Cardiac fibroblast (primary cell): Measurements from ENCODE around the gene SPATA25.
A peak's percentile ranks its signal among the peaks of the same experiment; 100 is the strongest.

Experiments used
- DNase-seq, 2 donors: peaks; one replicate each; pipeline versions ENCODE4 v3.0.0 to v3.0.0-alpha.2; 2010; ENCODE audit warnings: low read depth in 2 of 2
- H3K4me3 ChIP-seq, 2 donors: replicated peaks in 1 of 2; 1 replicate in 1 of 2; 2 replicates in 1 of 2; pipeline ENCODE4 v1.5.1; 2011; ENCODE audit warnings: low read depth in 2 of 2, low read length in 2 of 2, mild to moderate bottlenecking in 2 of 2, moderate library complexity in 1 of 2
- TF ChIP-seq, protein P1 (sequence below): IDR thresholded peaks from one replicate; pipeline ENCODE4 v1.5.1; 2011; ENCODE audit warnings: low read depth, mild to moderate bottlenecking, low read length, inconsistent platforms

The SPATA25 gene

DNA sequence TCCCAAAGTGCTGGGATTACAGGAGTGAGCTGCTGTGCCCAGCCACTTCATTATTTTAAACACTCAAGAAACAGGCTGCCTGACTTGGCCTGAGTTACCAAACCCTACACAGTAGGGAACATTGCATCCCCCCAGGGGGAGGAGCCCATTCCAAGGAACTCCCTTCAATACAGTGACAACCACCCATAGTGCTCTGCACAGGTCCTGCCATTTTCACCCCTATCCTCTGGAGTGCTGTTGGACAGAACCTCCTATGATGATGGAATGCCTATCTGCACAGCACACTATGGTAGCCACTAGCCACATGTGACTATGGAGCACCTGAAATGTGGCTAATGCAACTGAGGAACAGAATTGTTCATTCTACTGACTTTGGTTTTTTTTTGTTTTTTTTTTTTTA is 42.0 kb downstream of the SPATA25 start:
- TF ChIP-seq, protein P1, sequence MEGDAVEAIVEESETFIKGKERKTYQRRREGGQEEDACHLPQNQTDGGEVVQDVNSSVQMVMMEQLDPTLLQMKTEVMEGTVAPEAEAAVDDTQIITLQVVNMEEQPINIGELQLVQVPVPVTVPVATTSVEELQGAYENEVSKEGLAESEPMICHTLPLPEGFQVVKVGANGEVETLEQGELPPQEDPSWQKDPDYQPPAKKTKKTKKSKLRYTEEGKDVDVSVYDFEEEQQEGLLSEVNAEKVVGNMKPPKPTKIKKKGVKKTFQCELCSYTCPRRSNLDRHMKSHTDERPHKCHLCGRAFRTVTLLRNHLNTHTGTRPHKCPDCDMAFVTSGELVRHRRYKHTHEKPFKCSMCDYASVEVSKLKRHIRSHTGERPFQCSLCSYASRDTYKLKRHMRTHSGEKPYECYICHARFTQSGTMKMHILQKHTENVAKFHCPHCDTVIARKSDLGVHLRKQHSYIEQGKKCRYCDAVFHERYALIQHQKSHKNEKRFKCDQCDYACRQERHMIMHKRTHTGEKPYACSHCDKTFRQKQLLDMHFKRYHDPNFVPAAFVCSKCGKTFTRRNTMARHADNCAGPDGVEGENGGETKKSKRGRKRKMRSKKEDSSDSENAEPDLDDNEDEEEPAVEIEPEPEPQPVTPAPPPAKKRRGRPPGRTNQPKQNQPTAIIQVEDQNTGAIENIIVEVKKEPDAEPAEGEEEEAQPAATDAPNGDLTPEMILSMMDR = no peak
- H3K4me3 ChIP-seq = no peak overlapping the region
- no peak for DNase-seq

DNA sequence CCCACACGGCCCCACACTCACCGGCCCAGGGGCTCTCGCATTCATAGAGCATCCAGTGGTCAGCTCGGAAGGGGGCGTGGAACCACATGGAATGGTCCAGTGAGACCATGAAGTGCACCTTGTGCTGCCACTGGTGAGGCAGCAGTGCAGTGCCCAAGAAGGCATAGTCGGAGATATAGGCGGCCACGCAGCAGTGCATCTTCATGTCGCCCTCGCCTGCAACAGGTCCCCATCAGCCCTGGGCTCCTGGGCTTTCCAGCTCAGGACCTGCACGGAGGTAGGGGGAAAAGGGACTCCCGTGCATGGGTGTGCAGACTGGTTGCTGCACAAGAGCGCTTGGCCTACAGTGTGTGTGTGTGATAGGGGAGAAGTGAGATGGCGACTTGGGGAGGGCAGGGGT is 43.9 kb downstream of the SPATA25 start:
- TF ChIP-seq, protein P1 = no peak
- H3K4me3 ChIP-seq = no peak overlapping the region
- DNase-seq = no peak

DNA sequence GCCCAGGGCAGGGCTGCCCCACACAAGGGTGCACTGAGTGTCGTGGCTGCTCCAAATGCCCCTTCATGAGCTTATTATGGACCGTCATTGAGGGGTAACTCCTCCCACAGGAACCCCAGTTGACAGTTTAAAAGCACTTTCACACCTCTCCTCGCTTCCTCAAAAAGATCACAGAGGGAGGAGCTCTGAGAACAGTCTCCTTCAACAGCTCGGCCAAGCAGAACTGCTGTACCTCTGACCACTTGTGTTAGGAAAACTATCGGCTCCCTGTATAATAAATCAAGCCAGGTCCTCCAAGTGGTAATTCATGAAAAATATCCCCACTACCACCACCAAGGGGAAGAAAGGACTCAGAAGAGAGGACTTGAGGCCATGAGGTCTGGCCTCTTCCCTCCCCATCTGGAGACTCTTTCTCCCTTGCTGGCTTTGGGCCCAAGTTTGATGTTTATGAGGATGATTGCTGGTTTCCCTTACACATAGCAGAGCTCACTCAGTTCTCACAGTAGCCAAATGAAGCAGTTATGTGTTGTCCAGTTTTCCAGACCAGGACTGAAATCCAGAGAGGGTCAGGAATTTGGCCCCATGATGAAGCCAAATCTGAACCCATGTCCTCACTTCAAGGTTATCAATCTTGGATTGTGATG is 45.1 kb downstream of the SPATA25 start:
- TF ChIP-seq, protein P1 = no peak
- H3K4me3 ChIP-seq = no peak overlapping the region
- DNase-seq = peak; percentile 39 to 45

DNA sequence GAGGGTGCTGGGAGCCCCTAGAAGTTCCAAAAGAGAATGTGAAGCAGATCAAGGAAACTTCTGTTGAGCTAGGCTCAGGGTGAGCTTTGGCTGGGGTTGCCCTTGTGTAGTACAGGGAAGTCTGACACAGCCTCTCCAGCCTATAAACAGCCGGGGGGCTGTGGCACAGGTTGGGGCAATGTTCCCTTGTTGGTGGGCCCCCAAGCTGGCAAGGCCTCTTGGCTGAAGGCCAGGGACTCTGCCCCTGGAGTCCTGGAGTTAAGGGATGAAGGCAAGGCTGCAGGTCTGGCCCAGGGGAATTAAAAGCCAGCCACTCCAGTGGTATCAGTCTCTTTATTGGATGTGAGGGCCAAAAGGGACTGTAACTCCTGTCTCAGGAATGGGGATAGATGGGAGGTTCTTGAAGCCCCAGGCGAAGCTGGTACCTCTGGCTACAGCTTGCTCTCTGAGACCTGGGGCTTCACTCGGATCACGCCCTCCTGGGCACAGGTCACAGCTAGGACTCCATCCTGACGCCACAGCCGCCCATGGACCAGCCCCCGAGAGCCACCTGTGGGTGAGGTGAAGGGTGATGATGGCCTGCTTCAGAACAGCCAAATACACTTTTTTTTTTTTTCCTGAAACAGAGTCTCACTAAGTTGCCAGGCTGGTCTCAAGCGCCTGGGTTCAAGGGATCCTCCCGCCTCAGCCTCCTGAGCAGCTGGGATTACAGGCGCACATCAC is 45.9 kb downstream of the SPATA25 start:
- TF ChIP-seq, protein P1 = no peak
- no peak overlapping the region for H3K4me3 ChIP-seq
- DNase-seq = no peak

DNA sequence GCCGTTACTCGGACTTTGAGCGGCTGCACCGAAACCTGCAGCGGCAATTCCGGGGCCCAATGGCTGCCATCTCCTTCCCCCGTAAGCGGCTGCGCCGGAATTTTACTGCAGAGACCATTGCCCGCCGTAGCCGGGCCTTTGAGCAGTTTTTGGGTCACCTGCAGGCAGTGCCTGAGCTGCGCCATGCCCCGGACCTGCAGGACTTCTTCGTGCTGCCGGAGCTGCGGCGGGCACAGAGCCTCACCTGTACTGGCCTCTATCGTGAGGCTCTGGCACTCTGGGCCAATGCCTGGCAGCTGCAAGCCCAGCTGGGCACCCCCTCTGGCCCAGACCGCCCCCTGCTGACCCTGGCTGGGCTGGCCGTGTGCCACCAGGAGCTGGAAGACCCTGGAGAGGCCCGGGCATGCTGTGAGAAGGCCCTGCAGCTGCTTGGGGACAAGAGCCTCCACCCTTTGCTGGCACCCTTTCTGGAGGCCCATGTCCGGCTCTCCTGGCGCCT is 46.7 kb downstream of the SPATA25 start:
- no peak overlapping the region for H3K4me3 ChIP-seq
- no peak for DNase-seq
- TF ChIP-seq, protein P1 = no peak

DNA sequence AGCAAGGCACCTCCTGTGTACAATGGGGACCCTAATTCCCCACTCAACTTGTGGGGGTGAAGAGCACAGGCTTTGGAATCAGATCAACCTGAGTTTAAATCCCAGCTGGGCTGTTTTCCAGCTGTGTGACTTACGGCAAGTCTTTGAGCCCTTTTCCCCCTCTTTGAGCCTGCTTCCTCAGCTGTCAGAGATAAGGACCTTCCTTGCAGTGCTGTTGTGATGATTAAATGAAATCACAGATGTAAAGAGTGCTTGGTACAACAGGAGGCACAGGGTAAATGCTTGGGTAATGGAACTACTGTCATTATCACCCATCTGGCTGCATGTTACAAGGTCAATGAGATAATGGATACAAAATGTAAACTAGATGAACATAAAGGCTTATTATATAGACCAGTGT is 50.6 kb downstream of the SPATA25 start:
- H3K4me3 ChIP-seq = no peak overlapping the region
- TF ChIP-seq, protein P1 = no peak
- DNase-seq = peak in 1 of 2 donors; percentile 62
